HS-27A (cell line): ENCODE results near the gene JARID2.
"Not testable (repeated sequence)": the region's sequence is repeated elsewhere in the genome, so short reads cannot be mapped to it uniquely, and the experiment has no call there.

Experiments used
- DNase-seq: peaks from one replicate; pipeline ENCODE4 v3.0.0-alpha.2; 2012; ENCODE audit warnings: low read depth, missing footprints

Gene JARID2

GRCh38 chr6:15522856-15523529 lies 277.1 kb downstream of the JARID2 start:
- no peak for DNase-seq

- DNase-seq, result no peak
Observed at GRCh38 chr6:15523679-15524630, 278.1 kb downstream of the JARID2 start.

GRCh38 chr6:15524861-15525401 lies 279.1 kb downstream of the JARID2 start:
- no peak for DNase-seq

- no peak for DNase-seq
Observed at GRCh38 chr6:15526212-15526701, 280.4 kb downstream of the JARID2 start.

GRCh38 chr6:15527838-15528617 lies 282.2 kb downstream of the JARID2 start:
- DNase-seq, result no peak

- DNase-seq, result no peak
Observed at GRCh38 chr6:15528870-15529269, 283.0 kb downstream of the JARID2 start.

- DNase-seq, result no peak
Observed at GRCh38 chr6:15530411-15530810, 284.5 kb downstream of the JARID2 start.

GRCh38 chr6:15531973-15532372 lies 286.1 kb downstream of the JARID2 start:
- no peak for DNase-seq

GRCh38 chr6:15533379-15534026 lies 287.6 kb downstream of the JARID2 start:
- DNase-seq, result no peak

- no peak for DNase-seq
Observed at GRCh38 chr6:15534974-15535373, 289.1 kb downstream of the JARID2 start.

- no peak for DNase-seq
Observed at GRCh38 chr6:15535495-15536197, 289.8 kb downstream of the JARID2 start.

GRCh38 chr6:15536198-15536955 lies 290.5 kb downstream of the JARID2 start:
- no peak for DNase-seq

- DNase-seq, result no peak
Observed at GRCh38 chr6:15538106-15538505, 292.2 kb downstream of the JARID2 start.

GRCh38 chr6:15538766-15539495 lies 293.1 kb downstream of the JARID2 start:
- DNase-seq, result no peak

GRCh38 chr6:15539722-15540270 lies 293.9 kb downstream of the JARID2 start:
- DNase-seq, result no peak

- DNase-seq, result not testable (repeated sequence)
Observed at GRCh38 chr6:15543332-15543917, 297.6 kb downstream of the JARID2 start.

GRCh38 chr6:15544321-15544900 lies 298.5 kb downstream of the JARID2 start:
- DNase-seq, result no peak

- no peak for DNase-seq
Observed at GRCh38 chr6:15546591-15546990, 300.7 kb downstream of the JARID2 start.
